Astrocyte of the hippocampus (primary cell): ENCODE results near the gene SRM.
"Not testable (repeated sequence)": the region's sequence is repeated elsewhere in the genome, so short reads cannot be mapped to it uniquely, and the experiment has no call there.

ENCODE experiments used
- DNase-seq: peaks from one replicate; pipeline ENCODE4 v3.0.0; 2011; ENCODE audit warnings: low read depth, low spot score

The SRM gene

DNA sequence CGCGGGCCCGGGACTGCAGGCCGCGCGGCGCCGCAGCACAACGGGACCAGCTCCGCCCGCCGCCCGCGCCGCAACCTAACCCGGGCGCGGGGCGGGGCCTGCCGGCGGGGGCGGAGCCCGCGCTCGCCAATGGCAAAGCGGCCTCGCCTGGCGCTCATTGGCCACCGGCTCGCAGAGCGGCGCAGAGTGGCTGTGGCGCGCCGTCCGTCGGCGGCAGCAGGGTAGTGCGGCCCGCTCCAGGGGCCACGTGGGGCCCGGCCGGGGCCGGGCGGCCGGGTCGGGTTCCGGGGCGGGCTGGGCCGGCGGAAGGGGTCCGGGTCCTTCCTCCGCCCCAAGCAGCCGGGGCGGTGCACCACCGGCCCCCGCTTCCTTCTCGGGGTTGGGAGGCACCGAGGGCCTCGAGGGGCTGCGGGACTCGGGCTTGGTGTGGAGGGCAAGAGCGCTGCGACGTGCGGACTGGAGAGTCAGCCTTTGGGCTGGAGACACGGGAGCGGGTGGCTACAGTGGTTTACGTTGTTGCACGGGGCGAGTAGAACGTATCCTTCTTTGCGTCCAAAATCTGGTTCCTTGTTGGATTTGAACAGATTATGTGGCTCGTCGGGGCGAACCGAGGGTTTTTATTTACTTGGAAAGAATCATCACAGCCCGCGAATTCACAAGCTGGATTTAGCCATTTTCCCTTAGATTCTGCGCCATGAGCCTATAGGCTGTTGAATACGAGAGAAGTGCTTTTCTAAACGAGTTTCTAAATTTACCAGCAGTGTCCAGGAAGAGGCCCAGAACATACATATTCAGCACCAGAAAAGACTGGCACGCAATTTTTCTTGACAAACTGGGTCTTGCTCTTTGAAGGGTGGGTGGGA is at the start of gene SRM:
Gene SRM, minus strand, starts transcription at position 51 of the 863 bp plus-strand sequence. CDS start 75 bp downstream, outside the sequence.
- DNase-seq: peak; percentile 98

DNA sequence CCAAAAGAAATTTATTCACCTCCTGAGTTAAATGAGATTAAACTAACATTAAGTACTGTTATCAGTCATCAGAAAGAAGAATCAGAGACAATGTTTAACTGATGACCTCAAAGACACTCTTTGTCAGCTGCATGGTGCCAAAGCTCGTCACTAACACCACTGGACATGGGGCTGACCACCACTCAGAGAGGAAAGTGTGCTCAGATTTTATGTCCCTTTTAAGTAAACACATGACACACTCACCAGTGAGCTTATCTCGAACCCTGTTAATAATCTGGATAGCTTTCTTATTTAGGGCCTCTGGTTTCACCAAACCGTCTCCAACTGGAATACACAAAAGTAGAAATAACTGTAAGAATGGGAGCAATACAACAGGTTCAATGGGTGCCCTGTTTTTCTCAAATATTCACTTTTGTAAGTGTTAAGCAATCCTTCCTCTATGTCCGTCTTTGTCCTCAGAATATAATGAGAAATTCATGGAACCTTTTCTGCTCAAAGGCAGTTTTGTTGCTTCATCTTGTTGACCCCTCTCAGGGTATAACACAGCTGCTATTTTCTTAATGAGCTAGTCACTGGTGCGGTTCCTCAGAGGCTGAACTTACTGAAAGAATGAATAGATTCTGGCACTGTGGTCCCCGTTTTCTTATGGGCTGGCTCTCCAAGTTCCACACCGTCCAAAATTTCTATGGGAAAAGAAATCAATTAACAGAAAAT is 49.4 kb upstream of the SRM start:
- no peak for DNase-seq

DNA sequence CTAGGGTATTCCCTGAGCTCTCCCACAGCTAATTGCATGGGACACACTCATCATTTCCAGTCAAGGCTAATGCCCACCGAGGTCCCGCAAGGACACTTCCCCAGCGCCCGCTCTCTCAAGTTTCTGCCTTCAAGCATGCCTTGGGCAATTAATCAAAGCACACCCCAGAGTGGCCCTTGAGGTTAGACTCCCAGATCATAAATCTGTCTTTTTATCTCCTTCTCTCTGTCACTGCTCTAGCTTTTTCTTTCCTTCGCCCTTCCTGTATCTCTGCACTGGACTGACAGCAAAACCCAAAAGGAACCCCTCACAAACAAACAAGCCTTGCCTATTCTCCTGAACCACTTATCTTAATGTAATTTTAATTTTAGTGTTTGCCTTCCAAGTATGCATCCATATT is 47.8 kb upstream of the SRM start:
- no peak for DNase-seq

DNA sequence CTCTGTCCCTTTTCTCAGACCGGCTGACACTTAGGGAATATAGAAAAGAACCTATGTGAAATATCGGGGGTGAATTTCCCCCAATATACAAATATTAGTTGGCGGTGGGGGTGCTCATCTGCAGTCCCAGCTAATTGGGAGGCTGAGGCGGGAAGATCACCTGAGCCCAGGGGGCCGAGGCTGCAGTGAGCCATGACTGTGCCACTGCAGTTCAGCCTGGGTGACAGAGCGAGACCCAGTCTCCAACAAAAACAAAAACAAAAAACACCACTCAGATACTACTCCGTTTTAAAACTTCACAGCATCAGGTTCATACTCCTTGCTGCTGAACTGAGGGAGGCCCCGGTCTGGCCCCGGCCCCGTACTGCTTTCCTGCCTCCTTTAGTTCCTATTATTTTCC is 45.8 kb upstream of the SRM start:
- DNase-seq: no peak

DNA sequence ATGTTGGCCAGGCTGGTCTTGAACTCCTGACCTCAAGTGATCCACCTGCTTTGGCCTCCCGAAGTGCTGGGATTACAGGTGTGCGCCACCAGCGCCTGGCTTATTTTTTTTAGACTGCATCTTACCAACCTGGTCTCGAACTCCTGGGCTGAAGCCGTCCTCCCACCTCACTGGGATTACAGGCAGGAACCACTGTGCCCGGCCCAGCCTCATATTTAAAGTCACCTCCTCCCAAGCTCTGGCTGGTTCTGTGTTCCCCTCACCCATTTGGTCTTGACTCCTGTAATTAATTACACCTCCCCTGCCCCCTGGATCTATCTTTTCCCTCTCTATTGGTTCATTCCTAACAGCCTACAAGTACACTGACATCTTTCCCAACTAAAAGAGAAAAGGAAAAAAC is 41.5 kb upstream of the SRM start:
- DNase-seq: no peak

DNA sequence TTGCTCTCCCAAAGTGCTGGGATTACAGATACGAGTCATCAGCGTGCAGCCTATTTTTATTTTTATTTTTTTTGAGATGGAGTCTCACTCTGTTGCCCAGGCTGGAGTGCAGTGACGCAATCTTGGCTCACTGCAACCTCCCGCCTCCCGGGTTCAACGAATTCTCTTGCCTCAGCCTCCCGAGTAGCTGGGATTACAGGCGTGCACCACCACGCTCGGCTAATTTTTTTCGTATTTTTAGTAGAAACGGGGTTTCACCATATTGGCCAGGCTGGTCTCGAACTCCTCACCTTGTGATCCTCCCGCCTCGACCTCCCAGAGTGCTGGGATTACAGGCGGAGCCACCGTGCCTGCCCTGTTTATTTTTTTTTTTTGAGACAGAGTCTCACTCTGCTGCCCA is 41.0 kb upstream of the SRM start:
- not testable (repeated sequence) for DNase-seq

DNA sequence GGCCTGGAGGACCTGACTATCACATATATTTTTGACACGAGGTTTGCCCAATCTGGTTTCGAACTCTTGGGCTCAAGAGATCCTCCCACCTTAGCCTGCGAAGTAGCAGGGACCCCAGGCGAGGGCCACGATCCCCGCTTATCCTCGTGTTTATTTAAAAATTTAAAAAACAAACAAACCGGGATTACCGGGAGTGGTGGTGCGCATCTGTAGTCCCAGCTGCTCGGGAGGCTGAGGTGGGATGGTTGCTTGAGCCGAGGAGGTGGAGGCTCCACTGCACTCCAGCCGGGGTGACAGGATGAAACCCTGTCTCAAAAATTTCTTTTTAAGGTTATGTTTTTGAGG is 40.3 kb upstream of the SRM start:
- no peak for DNase-seq

DNA sequence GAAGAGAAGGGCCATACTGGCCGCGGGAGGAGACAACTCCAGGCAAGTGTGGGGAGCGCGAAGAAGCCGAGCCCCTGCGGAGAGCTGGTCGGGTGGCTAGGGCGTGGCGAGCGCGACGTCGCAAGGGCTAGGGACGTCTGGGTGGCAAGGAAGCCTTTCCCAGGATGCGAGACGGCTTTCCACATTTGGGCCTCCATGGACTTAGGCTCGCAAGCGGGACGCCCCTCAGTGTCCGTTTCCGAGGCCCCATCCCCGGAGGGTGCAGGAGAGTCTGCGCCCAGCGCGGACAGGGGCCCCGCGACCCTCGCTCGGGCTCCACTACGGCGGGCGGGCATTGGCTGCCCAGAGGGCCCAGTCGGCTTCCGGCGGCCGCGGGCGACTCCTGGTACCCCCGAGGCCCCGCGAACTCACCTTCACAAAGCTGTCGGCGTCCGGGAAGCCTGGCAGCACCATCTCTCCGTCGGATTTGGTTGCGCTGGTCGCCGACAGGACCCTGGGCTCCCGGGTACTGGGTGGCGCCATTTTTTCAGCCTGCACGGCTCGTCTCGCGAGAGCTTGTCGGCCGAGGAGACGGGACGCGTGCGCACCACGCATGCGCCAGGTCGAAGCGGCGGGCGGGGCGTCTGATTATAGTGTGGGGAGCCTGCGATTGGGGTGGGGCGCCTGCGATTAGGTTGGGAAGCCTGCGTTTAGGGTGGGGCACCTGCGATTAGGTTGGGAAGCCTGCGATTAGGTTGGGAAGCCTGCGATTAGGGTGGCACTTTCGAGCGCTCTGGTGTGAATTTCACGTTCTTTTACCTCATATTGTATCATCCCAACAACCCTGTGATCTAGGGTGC is 39.7 kb upstream of the SRM start, which contains the start of gene EXOSC10:
Gene EXOSC10, minus strand, starts transcription at position 560 of the 839 bp plus-strand sequence. Its CDS starts 38 bp downstream, at position 522.
- DNase-seq: peak; percentile 96

DNA sequence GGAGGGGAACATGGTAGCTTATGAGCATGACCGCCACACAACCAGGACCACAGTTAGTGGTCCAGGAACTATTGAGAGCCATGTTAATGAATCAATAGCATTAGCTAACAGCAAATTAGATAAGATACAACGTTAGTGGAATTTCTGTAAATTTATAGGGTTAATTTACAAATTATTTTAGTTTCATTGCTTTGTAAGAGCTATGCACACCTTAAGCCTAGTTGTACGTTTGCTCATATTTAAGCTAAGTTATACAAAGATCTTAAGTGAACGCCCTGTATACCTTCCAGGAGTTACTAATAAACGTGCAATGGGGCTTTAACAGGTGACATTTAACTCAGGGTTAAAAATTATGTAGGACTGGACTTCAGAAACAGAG is 39.1 kb upstream of the SRM start:
- DNase-seq: no peak

DNA sequence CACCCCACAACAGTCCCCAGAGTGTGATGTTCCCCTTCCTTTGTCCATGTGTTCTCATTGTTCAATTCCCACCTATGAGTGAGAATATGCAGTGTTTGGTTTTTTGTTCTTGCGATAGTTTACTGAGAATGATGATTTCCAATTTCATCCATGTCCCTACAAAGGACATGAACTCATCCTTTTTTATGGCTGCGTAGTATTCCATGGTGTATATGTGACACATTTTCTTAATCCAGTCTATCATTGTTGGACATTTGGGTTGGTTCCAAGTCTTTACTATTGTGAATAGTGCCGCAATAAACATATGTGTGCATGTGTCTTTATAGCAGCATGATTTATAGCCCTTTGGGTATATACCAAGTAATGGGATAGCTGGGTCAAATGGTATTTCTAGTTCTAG is 24.0 kb upstream of the SRM start:
- not testable (repeated sequence) for DNase-seq

DNA sequence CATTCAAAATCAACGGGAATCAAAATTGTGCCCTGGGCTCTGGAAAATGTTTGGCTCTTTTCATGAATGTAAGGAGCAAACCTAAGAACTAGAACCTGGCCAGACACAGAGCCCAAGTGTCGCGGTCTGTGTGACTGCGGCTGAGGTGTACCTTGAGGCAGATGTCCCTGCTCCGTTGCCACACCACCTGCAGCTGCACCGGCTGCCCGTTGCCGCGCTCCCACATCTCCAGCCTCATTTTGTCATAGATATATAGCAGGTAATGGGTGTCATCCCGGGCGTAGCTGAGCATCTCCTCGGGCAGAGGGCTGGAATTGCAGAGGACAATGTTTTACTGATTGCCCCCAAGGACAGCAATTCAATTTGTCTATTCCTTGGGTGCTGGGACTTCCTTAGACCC is 21.1 kb upstream of the SRM start:
- DNase-seq: no peak

DNA sequence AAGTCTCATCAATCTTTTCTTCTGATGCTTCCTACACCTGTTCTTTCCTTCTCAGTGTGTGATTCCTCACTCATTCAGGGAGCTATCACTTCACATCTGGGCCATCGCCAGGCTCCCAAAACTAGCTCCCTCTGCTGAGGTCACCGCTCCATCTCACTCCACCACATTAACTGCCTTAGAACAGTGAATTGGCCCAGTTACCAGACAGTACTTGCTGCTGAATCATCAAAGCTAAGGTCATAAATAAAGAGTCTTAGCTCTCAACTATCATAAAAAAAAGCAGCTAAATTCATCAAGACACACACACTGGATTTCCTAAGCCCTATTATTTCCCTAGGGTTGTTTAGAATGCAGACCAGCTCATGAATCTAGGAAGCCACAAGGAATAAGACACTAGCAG is 18.8 kb upstream of the SRM start:
- DNase-seq: no peak

DNA sequence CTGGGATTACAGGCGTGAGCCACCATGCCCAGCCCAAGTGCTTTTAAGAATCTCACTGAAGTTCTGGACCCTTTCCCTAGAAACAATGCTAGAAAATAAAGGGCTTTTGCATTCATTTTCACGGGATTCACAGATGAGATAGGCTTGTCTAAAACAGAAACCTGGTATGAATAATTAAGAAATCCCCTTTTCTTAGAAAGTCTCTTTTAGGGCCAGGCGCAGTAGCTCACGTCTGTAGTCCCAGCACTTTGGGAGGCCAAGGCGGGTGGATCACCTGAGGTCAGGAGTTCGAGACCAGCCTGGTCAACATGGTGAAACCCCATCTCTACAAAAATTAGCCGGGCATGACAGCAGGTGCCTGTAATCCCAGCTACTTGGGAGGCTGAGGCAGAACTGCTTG is 13.6 kb upstream of the SRM start:
- DNase-seq: not testable (repeated sequence)

DNA sequence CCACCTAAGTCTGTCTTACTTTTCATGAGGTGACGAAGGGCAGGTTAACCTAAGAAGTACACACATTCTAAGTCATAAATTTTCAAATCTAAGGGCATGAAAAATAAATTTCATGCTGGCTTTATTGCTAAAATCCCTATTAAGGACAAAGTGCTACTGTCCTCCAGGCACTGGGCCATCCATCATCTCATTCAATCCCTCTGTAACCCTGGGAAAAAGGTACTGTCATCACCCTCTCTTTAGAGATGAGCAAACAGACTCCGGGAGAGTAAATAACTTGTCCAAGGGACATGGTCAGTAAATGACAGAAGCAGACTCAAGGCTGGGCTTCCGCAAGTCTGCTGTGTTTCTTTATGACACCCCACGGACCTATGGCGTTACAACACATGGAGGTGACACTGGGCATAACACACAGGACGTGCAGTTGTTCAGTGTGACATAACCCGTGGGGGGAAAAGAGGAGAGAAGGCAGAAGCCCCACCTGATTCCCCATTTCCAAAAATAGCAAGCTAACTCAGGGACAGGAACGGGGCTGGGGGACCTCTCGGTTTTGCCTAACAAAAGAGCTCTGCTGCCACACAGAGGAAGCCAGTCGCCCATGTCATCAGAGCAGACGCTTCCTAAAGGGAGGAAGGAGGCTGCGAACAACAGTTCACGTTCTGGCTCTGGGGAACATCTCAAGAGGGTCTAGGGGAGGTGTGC is 12.5 kb upstream of the SRM start:
- no peak for DNase-seq

DNA sequence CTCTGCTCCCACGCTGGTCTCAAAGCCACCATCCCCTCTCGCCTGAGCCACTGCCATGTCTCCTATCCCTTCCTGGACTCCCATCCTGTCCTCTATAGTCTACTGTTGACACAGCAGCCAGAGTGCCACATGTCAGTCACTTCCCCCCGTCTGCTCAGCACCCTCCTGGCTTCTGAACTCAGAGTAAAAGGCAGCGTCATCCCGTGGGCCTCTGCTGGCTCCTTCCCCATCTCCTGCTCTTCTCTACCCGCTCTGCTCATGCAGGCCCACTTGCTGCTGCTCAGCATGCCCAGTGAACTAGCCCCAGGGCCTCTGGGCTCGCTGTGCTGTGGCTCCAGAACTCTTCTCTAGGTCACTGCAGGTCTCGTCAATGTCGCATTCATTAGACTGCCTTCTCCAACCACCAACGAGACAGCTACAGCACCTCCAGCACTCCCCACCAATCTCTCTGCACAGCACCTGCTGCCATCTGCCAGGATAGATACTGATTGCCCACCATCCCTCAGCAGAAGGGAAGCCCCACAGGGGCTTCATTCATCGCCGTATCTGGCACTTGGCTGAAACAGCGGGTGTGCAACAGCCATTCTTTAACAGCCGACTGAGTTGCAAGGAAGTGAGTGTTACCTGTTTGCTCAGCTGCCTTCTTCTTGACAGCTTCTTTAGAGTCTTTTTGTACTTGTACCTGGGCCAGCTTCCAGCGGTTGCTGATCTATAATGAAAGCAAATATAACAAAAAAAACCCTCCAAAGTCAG is 11.8 kb upstream of the SRM start:
- DNase-seq: no peak

DNA sequence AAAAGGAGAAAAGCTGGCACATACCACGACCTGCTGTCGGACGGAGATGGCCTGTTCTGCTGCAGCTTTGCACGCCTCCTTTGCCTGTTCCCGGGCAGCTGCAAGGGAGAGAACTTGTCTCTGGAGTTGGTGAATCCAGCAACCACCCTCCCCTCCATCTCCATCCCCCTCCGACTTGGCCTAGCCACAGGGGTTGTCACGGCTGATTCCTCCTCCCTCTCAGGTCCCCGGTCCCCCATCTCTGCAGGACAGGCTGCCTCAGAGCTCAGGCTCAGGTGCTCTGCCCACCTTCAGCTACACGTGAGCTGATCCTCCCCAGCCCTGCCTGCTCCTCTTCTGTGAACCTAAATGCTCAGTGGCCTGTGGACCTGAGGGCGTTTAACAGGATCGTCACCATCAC is 11.1 kb upstream of the SRM start:
- no peak for DNase-seq

DNA sequence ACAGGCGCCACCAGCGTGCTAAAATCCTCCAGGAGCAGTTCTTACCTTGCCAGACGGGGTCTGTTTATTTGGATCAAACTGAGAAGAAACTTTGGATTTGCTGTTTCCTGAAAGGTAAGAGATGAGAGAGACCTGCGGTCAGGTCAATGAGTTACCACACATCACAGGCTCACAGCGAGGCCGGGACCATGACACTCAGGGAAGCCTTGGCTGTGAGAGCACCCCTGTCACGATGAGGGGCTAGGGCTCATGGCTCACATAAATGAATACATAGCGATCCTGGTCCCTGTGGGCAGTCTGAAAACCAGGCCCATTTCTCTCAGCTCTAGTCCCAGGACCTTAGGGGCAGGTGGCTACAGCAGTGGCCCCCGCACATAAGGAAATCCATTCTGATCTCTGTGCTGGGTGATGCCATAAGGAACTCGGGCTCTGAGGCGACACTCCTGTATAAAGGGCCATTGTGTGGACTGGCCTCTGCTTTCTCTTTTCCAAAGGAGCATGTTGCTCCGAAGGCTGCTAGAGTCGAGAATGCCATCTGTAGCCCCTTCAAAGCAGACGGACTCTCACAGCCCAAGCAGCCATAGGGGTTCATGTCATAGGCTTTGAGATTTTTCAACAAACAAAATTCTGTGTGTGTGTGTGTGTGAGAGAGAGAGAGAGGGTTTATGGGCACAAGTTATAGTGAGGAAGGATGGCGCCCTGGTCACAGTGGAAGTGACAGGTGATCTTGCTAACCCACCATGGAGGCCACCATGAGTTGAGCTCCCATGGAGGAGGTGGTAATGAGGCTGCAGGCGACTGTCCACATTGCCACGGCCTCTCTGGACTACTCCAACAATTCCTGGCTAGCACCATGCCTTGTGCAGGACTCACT is 9.0 kb upstream of the SRM start:
- DNase-seq: no peak

DNA sequence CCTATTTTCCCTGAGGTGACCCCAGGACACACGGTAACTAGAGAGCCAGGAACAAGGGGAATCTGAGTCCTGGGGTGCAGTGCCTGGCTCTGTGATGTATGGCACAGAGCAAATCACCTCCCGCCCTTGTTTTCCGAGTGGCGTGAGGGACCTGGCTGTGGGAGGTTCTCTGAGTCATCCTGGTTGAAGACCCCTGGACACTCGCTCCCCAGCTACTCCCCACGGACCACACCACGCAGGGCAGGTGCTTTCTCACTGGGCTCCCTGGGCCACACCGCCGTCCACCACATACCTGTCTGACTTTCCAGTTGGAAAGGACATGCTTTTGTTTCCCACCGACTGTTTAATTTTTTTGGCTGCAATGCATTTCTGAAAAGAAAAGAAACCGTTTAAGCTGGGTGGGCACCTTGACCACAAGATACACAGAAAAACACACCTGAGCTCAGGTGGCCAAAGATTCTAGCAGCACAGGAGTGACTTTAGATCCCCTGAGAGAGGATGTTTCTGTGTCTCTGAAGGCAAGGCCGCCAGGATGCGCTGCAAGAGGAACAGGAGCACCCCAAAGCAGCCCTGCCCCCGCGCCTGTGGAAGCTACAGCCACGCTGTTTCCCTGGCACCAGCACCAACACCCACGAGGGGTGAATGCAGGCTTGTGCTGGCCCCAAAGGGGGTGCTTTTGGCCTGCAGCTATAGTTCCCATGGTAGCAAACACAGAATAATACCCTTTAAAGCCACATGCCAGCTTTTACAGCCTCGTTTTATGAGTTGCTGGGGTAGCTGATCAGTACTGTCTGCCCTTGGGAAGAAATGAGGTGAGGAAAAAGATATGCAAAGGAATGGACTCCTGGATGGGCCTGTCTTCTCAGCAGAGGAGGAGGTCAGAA is 8.1 kb upstream of the SRM start:
- DNase-seq: no peak

DNA sequence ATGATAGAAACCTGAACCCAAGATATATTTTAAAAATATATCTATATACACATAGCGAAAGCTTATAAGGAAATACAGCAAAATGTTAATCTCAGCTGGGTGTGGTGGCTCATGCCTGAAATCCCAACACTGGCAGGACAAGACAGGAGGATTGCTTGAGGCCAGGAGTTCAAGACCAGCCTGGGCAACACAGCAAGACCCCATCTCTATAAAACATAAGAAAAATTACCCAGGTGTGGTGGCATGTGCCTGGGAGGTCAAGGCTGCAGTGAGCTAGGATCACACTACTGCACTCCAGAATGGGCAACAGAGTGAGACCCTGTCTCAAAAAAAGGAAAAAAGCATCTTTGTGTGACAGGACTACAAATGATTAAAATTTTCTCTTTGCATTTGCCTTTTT is 6.0 kb upstream of the SRM start:
- no peak for DNase-seq
